Central memory CD4-positive, alpha-beta T cell (primary cell): ENCODE data around the gene C4orf50.

Source experiments
- DNase-seq: peaks from one replicate; pipeline ENCODE4 v3.0.0; 2022

Gene C4orf50

GRCh38 chr4:5852523-5853202 lies 165.6 kb downstream of the C4orf50 start:
- DNase-seq, result no peak

GRCh38 chr4:5851637-5852301 lies 166.5 kb downstream of the C4orf50 start:
- no peak for DNase-seq
